Measurements from ENCODE around the gene ZNF287. TPM values are rescaled to one million over a fixed set of nuclear protein-coding genes. Genes with fewer than 3 reads are reported as not detected.
A peak's percentile ranks its signal among the peaks of the same experiment; 100 is the strongest.

The ZNF287 gene
- total RNA-seq, 1 donor from 2014 or later: 2.9 TPM

GRCh38 chr17:16585796-16586195, 16.8 kb upstream of the ZNF287 start:
- H3K9me3 ChIP-seq: no peaks in the 10 kb centered on the region
- no peak overlapping the region for H3K27ac ChIP-seq
- H3K4me3 ChIP-seq: no peak overlapping the region
- DNase-seq (ENCODE audit: low spot score in 2 of 2): no peak
- intact Hi-C loops (cut with DNase I): no loop called here
- TF ChIP-seq CTCF (IDR thresholded peaks at IDR 0.05): no peak
- no peaks in the 10 kb centered on the region for H3K27me3 ChIP-seq
- H3K4me1 ChIP-seq: peaks cover 0 to 3% of the 10 kb centered on the region in 2 donors
- H3K36me3 ChIP-seq: no peaks in the 10 kb centered on the region

GRCh38 chr17:16584273-16584995, 15.4 kb upstream of the ZNF287 start:
- H3K27me3 ChIP-seq: no peaks in the 10 kb centered on the region
- H3K9me3 ChIP-seq: no peaks in the 10 kb centered on the region
- peak overlapping the region; percentile 44 to 58 for H3K4me3 ChIP-seq
- peak; percentile 68 to 94 for DNase-seq (ENCODE audit: low spot score in 2 of 2)
- TF ChIP-seq CTCF (IDR thresholded peaks at IDR 0.05): peak; percentile 78 to 93 (median 88)
- H3K36me3 ChIP-seq: no peaks in the 10 kb centered on the region
- intact Hi-C loops (cut with DNase I): no loop called here
- peaks cover 0 to 3% of the 10 kb centered on the region in 2 donors for H3K4me1 ChIP-seq
- H3K27ac ChIP-seq: no peak overlapping the region

- no peak overlapping the region for H3K27ac ChIP-seq
- no peak for TF ChIP-seq CTCF (IDR thresholded peaks at IDR 0.05)
- H3K4me1 ChIP-seq: peaks cover 0 to 3% of the 10 kb centered on the region in 2 donors
- no peaks in the 10 kb centered on the region for H3K9me3 ChIP-seq
- intact Hi-C loops (cut with DNase I): no loop called here
- H3K4me3 ChIP-seq: peak overlapping the region; percentile 44 to 58
- no peaks in the 10 kb centered on the region for H3K27me3 ChIP-seq
- H3K36me3 ChIP-seq: no peaks in the 10 kb centered on the region
- DNase-seq (ENCODE audit: low spot score in 2 of 2): no peak
These were observed 14.8 kb upstream of the ZNF287 start for GRCh38 chr17:16583781-16584180.

- no peaks in the 10 kb centered on the region for H3K9me3 ChIP-seq
- H3K4me1 ChIP-seq: peaks cover 0 to 2% of the 10 kb centered on the region in 2 donors
- no peaks in the 10 kb centered on the region for H3K36me3 ChIP-seq
- H3K27me3 ChIP-seq: no peaks in the 10 kb centered on the region
- no peak for DNase-seq (ENCODE audit: low spot score in 2 of 2)
- no peak overlapping the region for H3K27ac ChIP-seq
- intact Hi-C loops (cut with DNase I): no loop called here
- no peak for TF ChIP-seq CTCF (IDR thresholded peaks at IDR 0.05)
- no peak overlapping the region for H3K4me3 ChIP-seq
These were observed 4.5 kb upstream of the ZNF287 start for GRCh38 chr17:16573466-16573865.

GRCh38 chr17:16569358-16569712, 331 bp upstream of the ZNF287 start:
- peak overlapping the region in 1 of 2 donors; percentile 64 for H3K27ac ChIP-seq
- no peaks in the 10 kb centered on the region for H3K27me3 ChIP-seq
- H3K36me3 ChIP-seq: peaks cover 0 to 14% of the 10 kb centered on the region in 2 donors
- H3K4me1 ChIP-seq: peaks cover 0 to 5% of the 10 kb centered on the region in 2 donors
- DNase-seq (ENCODE audit: low spot score in 2 of 2): no peak
- intact Hi-C loops (cut with DNase I): loop anchor here (1.0 to 2.0 kb wide), 2 partner anchors 20 to 35 kb away; no protein-coding TSS in a partner anchor
- H3K4me3 ChIP-seq: peak overlapping the region; percentile 71 to 89
- TF ChIP-seq CTCF (IDR thresholded peaks at IDR 0.05): no peak
- no peaks in the 10 kb centered on the region for H3K9me3 ChIP-seq

Measured in ascending aorta (tissue), 2 donors.